Large intestine (tissue), 3 donors: Measurements from ENCODE around the gene SGSM1. TPM values are rescaled to one million over a fixed set of nuclear protein-coding genes. Genes with fewer than 3 reads are reported as not detected.
A peak's percentile ranks its signal among the peaks of the same experiment; 100 is the strongest.

ENCODE experiments used
- DNase-seq, 2 donors: peaks; one replicate each; pipeline versions ENCODE4 v3.0.0 to v3.0.0-alpha.2; 2013
- H3K27ac ChIP-seq: one replicate; pipeline ENCODE4 v1.5.1; 2013; ENCODE audit warnings: low read length
- H3K27me3 ChIP-seq: 2 replicates; pipeline ENCODE4 v1.6.1; 2013; ENCODE audit warnings: low read length; ENCODE audit not compliant: control insufficient read depth, insufficient read depth
- H3K36me3 ChIP-seq: 2 replicates; pipeline ENCODE4 v1.6.1; 2013; ENCODE audit warnings: low read length; ENCODE audit not compliant: control insufficient read depth, insufficient read depth
- H3K4me1 ChIP-seq: one replicate; pipeline ENCODE4 v1.6.1; 2013; ENCODE audit warnings: low read length; ENCODE audit not compliant: control insufficient read depth, insufficient read depth
- H3K4me3 ChIP-seq: one replicate; pipeline ENCODE4 v1.5.1; 2013; ENCODE audit warnings: low read length
- H3K9me3 ChIP-seq: one replicate; pipeline ENCODE4 v1.6.1; 2013; ENCODE audit warnings: mild to moderate bottlenecking, low read depth, low read length, moderate library complexity; ENCODE audit not compliant: control insufficient read depth
- WGBS: methylation state at CpG from one replicate; pipeline ENCODE4 v1.1.5; 2013; ENCODE audit warnings: low lambda C conversion rate; ENCODE audit not compliant: insufficient coverage; 5-methylcytosine and 5-hydroxymethylcytosine counted together
- polyA plus RNA-seq: library from polyadenylated mRNA; unstranded; fragments of 120-200 nt; gene quantifications from one replicate; pipeline ENCODE4 v1.2.1, GENCODE V29; 2013

SGSM1 gene
- polyA plus RNA-seq, 1 donor, result 7.2 TPM

DNA sequence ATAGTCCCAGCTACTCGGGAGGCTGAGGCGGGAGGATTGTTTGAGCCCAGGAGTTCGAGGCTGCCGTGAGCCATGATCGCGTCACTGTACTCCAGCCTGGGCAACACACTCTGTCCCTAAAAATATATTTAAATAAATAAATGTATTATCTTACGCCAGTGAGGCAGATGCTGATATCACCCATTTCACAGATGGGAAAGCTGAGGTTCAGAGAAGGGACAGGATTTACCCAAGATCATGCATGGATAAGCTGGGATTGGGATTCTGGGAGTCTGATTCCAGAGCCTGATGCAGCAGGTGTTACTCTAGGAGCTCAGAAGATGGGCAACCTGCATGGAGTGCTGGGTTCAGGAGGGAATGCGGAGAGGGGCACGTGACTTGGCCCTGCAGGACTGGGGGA, 17.8 kb downstream of the SGSM1 start:
- DNase-seq, result no peak
- H3K4me1 ChIP-seq, result peaks cover 45% of the 10 kb centered on the region
- H3K9me3 ChIP-seq, result no peaks in the 10 kb centered on the region
- no peaks in the 10 kb centered on the region for H3K27me3 ChIP-seq
- H3K36me3 ChIP-seq, result peaks cover 2% of the 10 kb centered on the region
- H3K4me3 ChIP-seq, result no peak overlapping the region
- no peak overlapping the region for H3K27ac ChIP-seq
- 100% methylated on average over 1 of the region's 9 CpGs for WGBS

DNA sequence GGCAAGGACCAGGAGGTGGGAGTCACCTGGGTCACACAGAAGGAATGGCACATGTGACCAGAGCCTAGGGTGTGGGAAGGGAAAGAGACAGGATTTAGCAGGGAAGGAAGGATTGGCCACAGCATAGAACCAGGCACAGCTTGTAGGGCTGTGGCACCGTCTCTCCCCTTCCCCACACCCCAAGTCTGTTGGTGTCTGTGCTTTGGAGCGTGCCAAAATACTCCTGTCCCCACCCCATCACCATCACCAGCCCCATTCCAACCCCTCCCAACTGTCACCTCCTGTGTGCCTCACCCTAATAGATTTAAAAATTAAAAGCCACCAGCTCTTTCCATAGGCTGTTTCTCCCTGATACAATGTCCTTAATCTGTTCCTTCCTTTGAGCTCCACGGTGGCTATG, 18.2 kb downstream of the SGSM1 start:
- Histone ChIP-seq H3K27ac (no peak overlapping the region), H3K4me3 (no peak overlapping the region), H3K4me1 (peaks cover 43% of the 10 kb centered on the region), H3K27me3 (no peaks in the 10 kb centered on the region), H3K9me3 (no peaks in the 10 kb centered on the region), H3K36me3 (peaks cover 2% of the 10 kb centered on the region)
- WGBS, result 83% methylated on average over 1 of the region's 3 CpGs
- DNase-seq, result no peak

DNA sequence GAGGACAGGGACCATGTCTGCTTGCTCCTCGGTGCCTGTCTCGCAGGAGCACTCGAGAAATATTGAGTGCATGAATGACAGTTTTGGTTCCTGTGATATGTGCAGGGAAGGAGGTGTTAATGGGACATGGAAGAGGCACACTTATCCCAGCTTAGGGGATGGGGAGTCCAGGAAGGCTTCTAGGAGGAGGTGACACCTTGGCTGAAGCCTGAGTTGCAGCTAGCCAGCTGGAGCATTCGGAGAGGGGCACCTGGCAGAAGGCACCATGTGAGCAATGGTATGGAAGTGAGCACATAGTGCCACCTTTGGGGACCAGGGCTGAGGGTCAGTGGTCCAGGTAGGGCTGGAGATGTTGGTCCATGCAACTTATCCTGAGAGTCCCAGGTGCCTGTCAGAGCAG, 18.9 kb downstream of the SGSM1 start:
- DNase-seq, result no peak
- H3K27ac ChIP-seq, result no peak overlapping the region
- H3K4me1 ChIP-seq, result peaks cover 37% of the 10 kb centered on the region
- WGBS, result no CpG with 5 or more reads among the region's 4 CpGs
- peaks cover 2% of the 10 kb centered on the region for H3K36me3 ChIP-seq
- H3K27me3 ChIP-seq, result no peaks in the 10 kb centered on the region
- no peaks in the 10 kb centered on the region for H3K9me3 ChIP-seq
- H3K4me3 ChIP-seq, result no peak overlapping the region

DNA sequence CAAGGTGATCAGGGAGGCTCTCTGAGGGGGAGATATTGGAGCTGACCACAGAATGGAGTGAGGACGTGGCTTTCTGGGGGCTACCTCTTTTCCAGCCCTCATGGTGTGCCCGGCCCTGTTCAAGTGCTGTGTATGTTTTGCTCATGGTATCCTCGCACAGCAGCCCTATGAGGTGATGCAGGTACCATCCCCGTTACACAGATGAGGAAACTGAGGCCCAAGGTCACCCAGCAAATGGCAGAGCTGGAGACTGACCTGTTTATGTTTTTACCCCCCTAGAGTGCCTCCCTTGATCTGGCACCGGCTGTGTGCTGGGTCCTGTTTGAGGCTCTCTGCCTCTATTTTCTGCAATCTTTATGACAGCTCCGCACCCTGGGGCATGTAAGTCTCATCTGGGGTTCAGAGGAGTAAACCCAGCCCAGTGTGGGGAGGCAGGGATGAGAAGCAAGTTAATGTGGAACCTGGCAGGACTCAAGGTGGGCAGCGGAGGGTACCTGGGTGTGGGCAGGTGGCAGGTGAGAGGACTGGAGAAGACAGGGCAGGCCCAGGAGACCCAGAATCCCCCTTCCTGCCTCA, 20.8 kb downstream of the SGSM1 start:
- peaks cover 2% of the 10 kb centered on the region for H3K36me3 ChIP-seq
- no CpG with 5 or more reads among the region's 7 CpGs for WGBS
- no peaks in the 10 kb centered on the region for H3K27me3 ChIP-seq
- no peaks in the 10 kb centered on the region for H3K9me3 ChIP-seq
- peak in 1 of 2 donors; percentile 62 for DNase-seq
- no peak overlapping the region for H3K4me3 ChIP-seq
- peak overlapping the region; percentile 69 for H3K27ac ChIP-seq
- peaks cover 20% of the 10 kb centered on the region for H3K4me1 ChIP-seq

DNA sequence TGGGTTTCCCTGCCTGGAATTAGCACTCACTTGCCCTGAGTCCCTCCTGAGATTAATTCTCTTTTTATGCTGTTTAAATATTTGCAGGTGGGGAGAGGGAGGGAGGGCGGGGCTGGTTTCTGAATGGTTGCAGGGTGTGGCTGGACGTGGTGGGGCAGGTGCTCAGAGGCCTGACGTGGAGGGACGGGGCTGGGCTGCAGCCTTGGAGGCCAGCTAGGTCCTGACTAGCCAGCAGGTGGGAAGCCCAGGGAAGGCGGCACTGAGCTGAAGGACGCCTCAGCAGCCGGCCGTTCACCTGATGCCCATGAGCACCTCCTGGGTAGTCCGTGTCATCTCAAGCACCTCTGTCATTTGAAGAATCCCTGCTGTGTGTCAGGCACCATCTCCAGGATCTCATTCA, 21.3 kb downstream of the SGSM1 start:
- Histone ChIP-seq H3K36me3 (peaks cover 2% of the 10 kb centered on the region), H3K27me3 (no peaks in the 10 kb centered on the region), H3K4me1 (peaks cover 20% of the 10 kb centered on the region), H3K9me3 (no peaks in the 10 kb centered on the region), H3K27ac (peak overlapping the region; percentile 69), H3K4me3 (no peak overlapping the region)
- peak; percentile 68 to 82 for DNase-seq
- WGBS, result no CpG with 5 or more reads among the region's 9 CpGs

DNA sequence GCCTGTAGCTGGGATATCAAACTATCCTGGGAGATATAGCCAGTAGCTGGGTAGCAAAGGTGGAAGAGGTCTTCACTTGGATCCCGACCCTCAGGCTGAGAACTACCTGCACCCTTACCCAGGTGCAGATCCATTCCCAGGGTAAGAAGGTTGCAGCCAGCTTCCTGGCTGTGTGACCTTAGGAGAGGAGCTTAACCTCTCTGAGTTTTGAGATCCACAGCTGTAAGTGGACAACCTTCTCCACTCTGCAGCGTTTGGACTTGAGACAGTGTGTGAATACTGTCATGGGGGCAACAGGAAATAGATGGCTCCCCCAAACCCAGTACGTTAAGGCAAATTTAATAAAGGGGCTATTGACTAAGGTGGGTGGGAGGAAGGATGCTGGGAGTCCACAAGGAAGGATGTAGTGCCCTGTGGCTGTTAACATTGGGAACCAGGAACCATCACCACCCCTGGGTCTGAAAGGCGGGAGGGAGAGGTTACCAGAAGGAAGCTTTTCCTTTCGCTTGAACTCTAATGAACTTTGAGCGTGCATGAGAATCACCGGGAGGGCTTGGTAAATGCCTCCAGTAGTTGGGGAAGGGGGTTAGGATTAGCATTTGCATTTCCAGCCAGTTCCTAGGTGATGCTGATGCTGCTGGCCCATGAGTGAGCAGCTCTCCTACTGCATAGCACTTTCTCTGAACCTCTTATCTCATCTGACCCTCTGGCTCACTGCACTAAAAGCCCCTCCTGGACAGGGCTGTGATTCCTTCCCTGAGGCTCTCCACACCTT, 24.4 kb downstream of the SGSM1 start:
- WGBS, result 42% methylated on average over 3 of the region's 7 CpGs
- no peak overlapping the region for H3K4me3 ChIP-seq
- peaks cover 20% of the 10 kb centered on the region for H3K4me1 ChIP-seq
- no peaks in the 10 kb centered on the region for H3K27me3 ChIP-seq
- H3K36me3 ChIP-seq, result no peaks in the 10 kb centered on the region
- DNase-seq, result no peak
- H3K27ac ChIP-seq, result no peak overlapping the region
- H3K9me3 ChIP-seq, result no peaks in the 10 kb centered on the region

DNA sequence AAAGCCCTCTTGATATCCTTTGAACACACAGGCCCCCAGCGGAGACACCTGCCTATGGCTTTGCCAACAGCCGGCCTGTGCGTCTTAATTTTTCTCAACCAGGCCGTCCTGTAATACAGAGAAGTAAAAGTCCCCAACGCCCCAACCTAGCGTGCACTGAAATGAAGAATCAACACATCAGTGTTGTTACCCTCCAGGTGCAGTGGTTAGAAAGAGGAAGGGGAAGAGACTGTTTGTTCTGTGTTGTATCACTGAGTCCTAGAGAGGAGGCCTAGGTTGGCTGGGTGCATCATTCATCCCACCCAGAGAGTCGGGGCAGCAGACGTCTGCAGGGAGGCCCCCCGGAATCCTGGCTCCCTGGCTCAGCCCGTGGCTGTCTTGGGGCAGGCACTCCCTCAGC, 25.7 kb downstream of the SGSM1 start:
- Histone ChIP-seq H3K4me1 (peaks cover 15% of the 10 kb centered on the region), H3K27ac (no peak overlapping the region), H3K36me3 (no peaks in the 10 kb centered on the region), H3K4me3 (no peak overlapping the region), H3K9me3 (no peaks in the 10 kb centered on the region), H3K27me3 (no peaks in the 10 kb centered on the region)
- DNase-seq, result no peak
- WGBS, result no CpG with 5 or more reads among the region's 10 CpGs

DNA sequence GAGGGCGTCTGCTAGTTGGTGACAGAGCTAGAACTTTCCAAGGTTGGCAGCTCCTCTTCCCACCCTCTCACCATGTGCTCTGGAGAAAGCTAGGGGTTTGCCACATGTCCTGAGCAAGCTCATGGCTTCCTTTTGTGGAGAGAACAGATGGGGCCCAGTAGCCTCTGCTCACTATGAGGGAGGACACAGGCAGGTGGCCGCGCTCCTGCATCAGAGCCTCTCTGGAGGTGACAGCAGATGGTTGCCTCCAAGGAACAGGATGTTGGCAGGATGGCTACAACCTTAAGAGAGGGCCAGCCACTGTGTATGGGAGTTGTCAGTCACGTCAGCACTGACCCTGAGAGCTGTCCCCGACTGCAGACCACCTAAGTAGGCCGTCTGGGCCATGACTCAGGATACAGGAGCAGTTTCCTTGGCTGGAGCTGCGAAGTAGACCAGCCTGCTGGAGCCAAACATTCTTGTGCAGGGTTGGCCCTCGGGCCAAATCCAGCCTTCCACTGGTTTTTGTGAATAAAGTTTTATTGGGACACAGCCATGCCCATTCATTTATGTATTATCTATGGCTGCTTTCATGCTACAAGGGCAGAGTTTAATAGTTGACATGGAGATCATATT, 28.0 kb downstream of the SGSM1 start:
- H3K36me3 ChIP-seq, result no peaks in the 10 kb centered on the region
- WGBS, result no CpG with 5 or more reads among the region's 8 CpGs
- no peak for DNase-seq
- no peaks in the 10 kb centered on the region for H3K4me1 ChIP-seq
- no peaks in the 10 kb centered on the region for H3K27me3 ChIP-seq
- H3K4me3 ChIP-seq, result no peak overlapping the region
- H3K27ac ChIP-seq, result no peak overlapping the region
- no peaks in the 10 kb centered on the region for H3K9me3 ChIP-seq

DNA sequence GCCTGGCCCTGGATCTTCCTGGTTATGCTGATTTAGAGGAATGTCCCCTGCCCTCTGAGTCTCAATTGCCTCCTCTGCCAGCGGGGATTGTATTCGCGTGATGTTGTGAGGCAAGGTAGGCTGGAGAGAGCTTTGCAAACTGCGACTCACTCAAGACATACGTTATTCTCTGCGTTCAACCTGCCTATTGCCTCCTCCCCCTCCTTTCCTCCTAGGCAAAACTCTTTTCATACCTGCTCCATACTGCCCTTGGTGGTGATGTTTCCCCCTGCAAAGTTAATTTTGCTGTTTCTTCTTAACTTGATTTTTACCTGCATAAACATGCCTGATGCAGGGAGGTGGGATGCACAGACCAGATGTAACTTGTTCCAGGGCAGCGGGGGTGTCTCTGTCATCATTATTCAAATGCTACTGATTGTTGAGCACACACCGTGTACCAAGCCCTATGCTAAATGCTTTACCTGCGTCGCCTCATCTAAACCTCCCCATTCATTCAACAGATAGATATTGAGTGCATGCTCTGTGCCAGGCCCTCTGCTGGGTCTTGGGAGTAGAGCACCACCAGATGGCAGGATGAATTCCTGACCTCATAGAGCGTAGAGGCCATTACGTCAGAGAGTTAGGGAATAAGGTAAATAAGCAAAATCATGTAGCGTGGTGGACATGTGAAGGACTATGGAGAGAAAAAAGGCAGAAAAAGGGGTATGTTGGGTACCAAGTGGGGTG, 29.0 kb downstream of the SGSM1 start:
- Histone ChIP-seq H3K4me3 (no peak overlapping the region), H3K27ac (no peak overlapping the region), H3K36me3 (no peaks in the 10 kb centered on the region), H3K4me1 (no peaks in the 10 kb centered on the region), H3K27me3 (no peaks in the 10 kb centered on the region), H3K9me3 (no peaks in the 10 kb centered on the region)
- 49% methylated on average over 3 of the region's 13 CpGs for WGBS
- DNase-seq, result peak in 1 of 2 donors; percentile 32

DNA sequence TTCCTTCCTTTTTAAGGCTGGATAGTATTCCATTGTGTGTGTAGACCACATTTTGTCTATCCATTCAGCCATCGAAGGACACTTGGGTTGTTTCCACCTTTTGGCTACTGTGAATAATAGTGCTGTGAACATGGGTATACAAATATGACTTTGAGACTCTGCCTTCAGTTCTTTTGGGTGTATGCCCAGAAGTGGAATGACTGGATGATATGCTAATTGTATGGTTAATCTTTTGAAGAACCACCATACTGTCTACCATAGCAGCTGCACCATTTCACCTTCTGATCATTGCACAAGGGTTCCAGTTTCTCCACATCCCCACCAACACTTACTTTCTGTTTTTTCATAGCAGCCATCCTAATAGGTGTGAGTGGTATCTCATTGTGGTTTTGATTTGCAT, 30.3 kb downstream of the SGSM1 start:
- no CpG with 5 or more reads among the region's 1 CpG for WGBS
- Histone ChIP-seq H3K27ac (no peak overlapping the region), H3K9me3 (no peaks in the 10 kb centered on the region), H3K4me1 (no peaks in the 10 kb centered on the region), H3K36me3 (no peaks in the 10 kb centered on the region), H3K27me3 (no peaks in the 10 kb centered on the region), H3K4me3 (no peak overlapping the region)
- DNase-seq, result no peak
